HepG2 (cell line): ENCODE results near the gene VPS11. TPM values are rescaled to one million over a fixed set of nuclear protein-coding genes. Genes with fewer than 3 reads are reported as not detected.

Source experiments
- ELF1 ChIP-seq: sonication (generic); formaldehyde crosslinking; IDR thresholded peaks from 2 replicates; pipeline ENCODE4 v1.4.0; 2020; ENCODE audit warnings: missing genetic modification reagents
- ESRRA ChIP-seq: sonication (generic); formaldehyde crosslinking; IDR thresholded peaks from 2 replicates; pipeline ENCODE4 v1.5.1; 2020; ENCODE audit warnings: mild to moderate bottlenecking, low read depth, missing genetic modification reagents
- ETV6 ChIP-seq: sonication (generic); formaldehyde crosslinking; conservative IDR thresholded peaks from 2 replicates; pipeline ENCODE4 v1.4.0; 2020; ENCODE audit warnings: missing genetic modification reagents
- FOXJ3 ChIP-seq: sonication (generic); formaldehyde crosslinking; IDR thresholded peaks from 2 replicates; pipeline ENCODE4 v1.4.0; 2020; ENCODE audit warnings: missing genetic modification reagents, mild to moderate bottlenecking, borderline replicate concordance
- MED1 ChIP-seq: sonication (generic); formaldehyde crosslinking; IDR thresholded peaks from 2 replicates; pipeline ENCODE4 v1.4.0; 2020; ENCODE audit warnings: missing genetic modification reagents
- PHF20 ChIP-seq: sonication (generic); formaldehyde crosslinking; IDR thresholded peaks from 2 replicates; pipeline ENCODE4 v1.5.0; 2020; ENCODE audit warnings: mild to moderate bottlenecking, missing genetic modification reagents
- REL ChIP-seq: sonication (generic); formaldehyde crosslinking; conservative IDR thresholded peaks from 2 replicates; pipeline ENCODE4 v1.8.0; 2022; ENCODE audit warnings: mild to moderate bottlenecking, missing genetic modification reagents, moderate library complexity
- SALL2 ChIP-seq: sonication (generic); formaldehyde crosslinking; IDR thresholded peaks from 2 replicates; pipeline ENCODE4 v1.8.1; 2023; ENCODE audit warnings: mild to moderate bottlenecking, missing genetic modification reagents, inconsistent platforms
- THAP7 ChIP-seq: sonication (generic); formaldehyde crosslinking; IDR thresholded peaks from 2 replicates; pipeline ENCODE4 v1.8.1; 2023; ENCODE audit warnings: mild to moderate bottlenecking, missing genetic modification reagents
- U2AF2 ChIP-seq: fragments of 200-400 bp; formaldehyde crosslinking; IDR thresholded peaks from 2 replicates; pipeline ENCODE4 v1.6.1; 2017; ENCODE audit warnings: low read depth, mild to moderate bottlenecking, low read length
- ZFP1 ChIP-seq: IDR thresholded peaks from 2 replicates; pipeline ENCODE4 v1.6.1; 2016
- ZNF280B ChIP-seq: sonication (generic); formaldehyde crosslinking; IDR thresholded peaks from 2 replicates; pipeline ENCODE4 v1.5.0; 2020; ENCODE audit warnings: missing genetic modification reagents, mild to moderate bottlenecking, borderline replicate concordance
- ZNF546 ChIP-seq: sonication (generic); formaldehyde crosslinking; conservative IDR thresholded peaks from 2 replicates; pipeline ENCODE4 v1.8.1; 2023; ENCODE audit warnings: mild to moderate bottlenecking, missing genetic modification reagents
- ZNF646 ChIP-seq: sonication (generic); formaldehyde crosslinking; IDR thresholded peaks from 2 replicates; pipeline ENCODE4 v1.9.0; 2021; ENCODE audit warnings: mild to moderate bottlenecking, missing genetic modification reagents
- polyA plus RNA-seq, 8 experiments: library from polyadenylated mRNA; depleted of rRNA in 3 of 8; stranded (reverse) in 7 of 8; unstranded in 1 of 8; fragments of >200 nt; fragmentation: Illumina TruSeq in 4 of 8; extraction: Trizol in 4 of 8; gene quantifications; 2 replicates each; pipeline versions ENCODE4 v1.2.1 to v1.2.3, GENCODE V29; 2011 to 2016; ENCODE audit warnings: low read depth in 4 of 8, missing spikeins in 1 of 8, mixed read lengths in 1 of 8; ENCODE audit not compliant: insufficient read depth in 1 of 8
- total RNA-seq, 5 experiments: library from RNA; depleted of rRNA; stranded (reverse); fragments of >200 nt; fragmentation: Illumina TruSeq; extraction: Trizol; gene quantifications; 2 replicates each; pipeline ENCODE4 v1.2.3, GENCODE V29; 2016; ENCODE audit warnings: low read depth in 1 of 5
- TF ChIP-seq, protein P1 (sequence below): sonication (generic); formaldehyde crosslinking; IDR thresholded peaks from 2 replicates; pipeline ENCODE4 v1.5.0; 2020; ENCODE audit warnings: missing genetic modification reagents
- TF ChIP-seq, protein P2 (sequence below): IDR thresholded peaks from 2 replicates; pipeline ENCODE4 v1.6.1; 2016; ENCODE audit warnings: control low read depth
- TF ChIP-seq, protein P3 (sequence below): sonication (generic); formaldehyde crosslinking; IDR thresholded peaks from 2 replicates; pipeline ENCODE4 v1.5.1; 2020; ENCODE audit warnings: mild to moderate bottlenecking, moderate library complexity, missing genetic modification reagents

Gene VPS11
- total and polyA plus RNA-seq, 2 of the 13 experiments (the other 11 are each of a cell fraction or from before 2014, with no cell fraction given), result 13.7 to 21.6 TPM

DNA sequence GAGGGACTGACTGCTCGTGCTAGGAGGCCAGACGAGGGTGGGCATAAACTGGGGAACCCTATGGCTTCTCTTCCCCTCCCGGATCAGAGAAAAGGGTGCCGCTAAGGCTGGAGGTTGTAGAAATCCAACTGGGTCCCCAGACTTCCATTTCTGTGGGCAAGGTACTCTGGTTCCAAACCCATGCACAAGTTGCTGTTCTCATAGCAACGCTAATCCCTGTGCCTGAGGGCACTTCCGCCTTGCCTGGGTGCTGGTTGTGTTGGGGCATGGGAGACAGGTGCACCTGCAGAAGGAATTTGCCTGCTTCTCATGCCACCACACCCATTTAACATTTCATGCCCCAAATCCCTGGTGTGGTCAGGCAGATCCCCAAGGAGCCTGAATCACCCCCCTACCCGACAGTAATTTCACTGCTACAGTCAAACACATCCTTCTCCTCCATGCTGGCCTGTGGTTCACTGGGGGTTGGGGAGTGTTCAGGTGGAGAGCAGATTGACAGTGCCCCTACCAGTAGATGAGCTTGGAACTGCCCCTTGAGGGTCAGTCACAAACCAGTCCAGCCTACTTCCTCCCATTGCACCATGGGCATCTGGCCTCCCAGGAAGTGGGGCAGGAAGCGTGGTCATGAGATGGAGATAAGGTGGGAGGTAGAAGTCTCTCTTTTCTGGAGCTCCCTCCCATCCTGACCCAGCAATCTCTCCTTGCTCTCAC is 40.7 kb downstream of the VPS11 start (continued):
- TF ChIP-seq PHF20 (CRISPR knock-in tag) (peak; percentile 68), ZNF646 (CRISPR knock-in tag) (no peak), ZFP1 (no peak), ETV6 (CRISPR knock-in tag) (peak; percentile 33), ELF1 (CRISPR knock-in tag) (peak; percentile 86), FOXJ3 (CRISPR knock-in tag) (no peak), ESRRA (CRISPR knock-in tag) (no peak), SALL2 (CRISPR knock-in tag) (no peak), REL (CRISPR knock-in tag) (no peak), ZNF546 (CRISPR knock-in tag) (0 out of 2 replicates have a peak, but pooled peaks have one; percentile 13), ZNF280B (CRISPR knock-in tag) (no peak), MED1 (CRISPR knock-in tag) (no peak), THAP7 (CRISPR knock-in tag) (no peak), U2AF2 (no peak)
- TF ChIP-seq, protein P1, sequence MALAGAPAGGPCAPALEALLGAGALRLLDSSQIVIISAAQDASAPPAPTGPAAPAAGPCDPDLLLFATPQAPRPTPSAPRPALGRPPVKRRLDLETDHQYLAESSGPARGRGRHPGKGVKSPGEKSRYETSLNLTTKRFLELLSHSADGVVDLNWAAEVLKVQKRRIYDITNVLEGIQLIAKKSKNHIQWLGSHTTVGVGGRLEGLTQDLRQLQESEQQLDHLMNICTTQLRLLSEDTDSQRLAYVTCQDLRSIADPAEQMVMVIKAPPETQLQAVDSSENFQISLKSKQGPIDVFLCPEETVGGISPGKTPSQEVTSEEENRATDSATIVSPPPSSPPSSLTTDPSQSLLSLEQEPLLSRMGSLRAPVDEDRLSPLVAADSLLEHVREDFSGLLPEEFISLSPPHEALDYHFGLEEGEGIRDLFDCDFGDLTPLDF (CRISPR knock-in tag), result no peak
- TF ChIP-seq, protein P2, sequence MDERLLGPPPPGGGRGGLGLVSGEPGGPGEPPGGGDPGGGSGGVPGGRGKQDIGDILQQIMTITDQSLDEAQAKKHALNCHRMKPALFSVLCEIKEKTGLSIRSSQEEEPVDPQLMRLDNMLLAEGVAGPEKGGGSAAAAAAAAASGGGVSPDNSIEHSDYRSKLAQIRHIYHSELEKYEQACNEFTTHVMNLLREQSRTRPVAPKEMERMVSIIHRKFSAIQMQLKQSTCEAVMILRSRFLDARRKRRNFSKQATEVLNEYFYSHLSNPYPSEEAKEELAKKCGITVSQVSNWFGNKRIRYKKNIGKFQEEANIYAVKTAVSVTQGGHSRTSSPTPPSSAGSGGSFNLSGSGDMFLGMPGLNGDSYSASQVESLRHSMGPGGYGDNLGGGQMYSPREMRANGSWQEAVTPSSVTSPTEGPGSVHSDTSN (CRISPR knock-in tag), result peak; percentile 85
- TF ChIP-seq, protein P3, sequence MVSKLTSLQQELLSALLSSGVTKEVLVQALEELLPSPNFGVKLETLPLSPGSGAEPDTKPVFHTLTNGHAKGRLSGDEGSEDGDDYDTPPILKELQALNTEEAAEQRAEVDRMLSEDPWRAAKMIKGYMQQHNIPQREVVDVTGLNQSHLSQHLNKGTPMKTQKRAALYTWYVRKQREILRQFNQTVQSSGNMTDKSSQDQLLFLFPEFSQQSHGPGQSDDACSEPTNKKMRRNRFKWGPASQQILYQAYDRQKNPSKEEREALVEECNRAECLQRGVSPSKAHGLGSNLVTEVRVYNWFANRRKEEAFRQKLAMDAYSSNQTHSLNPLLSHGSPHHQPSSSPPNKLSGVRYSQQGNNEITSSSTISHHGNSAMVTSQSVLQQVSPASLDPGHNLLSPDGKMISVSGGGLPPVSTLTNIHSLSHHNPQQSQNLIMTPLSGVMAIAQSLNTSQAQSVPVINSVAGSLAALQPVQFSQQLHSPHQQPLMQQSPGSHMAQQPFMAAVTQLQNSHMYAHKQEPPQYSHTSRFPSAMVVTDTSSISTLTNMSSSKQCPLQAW (CRISPR knock-in tag), result 0 out of 2 replicates have a peak, but pooled peaks have one; percentile 34
